Measurements from ENCODE around the gene GPC6.

DNA sequence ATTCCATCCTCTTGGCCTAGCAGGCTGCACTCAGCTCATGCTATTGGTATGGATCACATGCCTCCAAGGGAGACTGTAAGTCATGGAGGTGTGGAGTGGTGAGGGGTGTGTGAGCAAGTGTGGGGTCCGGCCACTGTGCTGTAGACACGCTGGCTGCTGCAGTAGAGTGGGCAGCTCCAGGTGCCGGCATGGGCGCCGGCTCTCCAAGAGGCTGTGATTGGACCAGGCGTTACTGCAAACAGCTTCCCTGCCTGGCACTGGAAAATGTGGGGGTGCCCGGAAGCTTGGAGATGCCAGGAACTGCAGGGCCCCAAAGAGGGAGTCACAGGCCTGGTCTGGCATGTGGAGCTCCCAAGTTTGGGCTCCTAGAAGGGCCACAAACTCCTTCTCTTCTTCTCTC, 245.7 kb downstream of the GPC6 start:
- TF ChIP-seq ELF1 (IDR thresholded peaks at IDR 0.05; ENCODE audit: borderline replicate concordance, low read depth): no peak
- TF ChIP-seq CTCF (IDR thresholded peaks at IDR 0.05 in 2 of 3, conservative IDR thresholded peaks at IDR 0.05 in 1 of 3; ENCODE audit: borderline replicate concordance in 1 of 3, insufficient read depth in 1 of 3, low read depth in 2 of 3, low read length in 2 of 3): no peak
